ENCODE data around the gene MATN3. TPM values are rescaled to one million over a fixed set of nuclear protein-coding genes. Genes with fewer than 3 reads are reported as not detected.
A peak's percentile ranks its signal among the peaks of the same experiment; 100 is the strongest.

Gene MATN3
- total and polyA plus RNA-seq, 9 of the 15 experiments (the other 6 are each of a cell fraction or from before 2014, with no cell fraction given), result not detected

DNA sequence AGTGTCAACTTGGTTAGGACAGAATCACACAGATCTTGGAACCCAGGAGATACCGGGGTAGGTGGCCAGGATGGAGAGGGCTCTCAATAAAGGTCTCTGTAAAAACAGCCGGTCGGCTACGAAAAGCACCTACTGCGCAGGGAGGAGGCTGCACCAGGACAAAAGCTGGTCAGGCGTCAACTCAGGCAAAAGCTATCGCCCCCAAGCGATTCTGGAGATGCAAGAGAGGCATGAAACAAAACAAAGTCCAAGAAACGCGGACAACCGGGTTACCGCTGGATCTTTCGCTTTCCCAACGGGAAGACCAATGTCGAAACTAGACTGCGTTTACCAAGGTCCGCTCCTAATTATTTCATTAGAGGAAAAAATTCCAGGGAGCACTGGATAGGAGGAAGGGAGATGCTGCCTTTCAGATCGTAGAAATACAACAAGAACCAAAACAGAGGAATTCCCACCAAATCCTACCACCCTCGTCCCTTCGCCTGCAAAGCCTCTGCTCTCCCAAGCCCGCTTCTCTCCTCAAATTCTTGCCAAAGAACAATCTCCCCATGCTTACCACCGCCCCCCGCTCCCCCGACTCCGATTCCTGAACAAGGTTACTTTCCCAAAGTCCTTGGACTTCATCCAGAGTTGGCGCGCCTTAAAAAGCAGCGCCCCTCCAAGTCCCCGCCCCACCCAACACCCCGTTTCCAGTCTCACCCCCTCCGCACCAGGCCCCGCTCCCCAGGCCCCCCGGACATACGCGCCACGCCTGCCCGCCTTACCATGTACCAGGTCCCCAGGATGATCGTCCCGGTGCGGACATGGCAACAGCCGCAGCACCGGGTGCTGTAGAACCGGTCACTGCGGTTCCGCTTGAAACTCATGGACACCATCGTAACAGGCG, 38.4 kb upstream of the MATN3 start (continued):
- TF ChIP-seq, protein P1, sequence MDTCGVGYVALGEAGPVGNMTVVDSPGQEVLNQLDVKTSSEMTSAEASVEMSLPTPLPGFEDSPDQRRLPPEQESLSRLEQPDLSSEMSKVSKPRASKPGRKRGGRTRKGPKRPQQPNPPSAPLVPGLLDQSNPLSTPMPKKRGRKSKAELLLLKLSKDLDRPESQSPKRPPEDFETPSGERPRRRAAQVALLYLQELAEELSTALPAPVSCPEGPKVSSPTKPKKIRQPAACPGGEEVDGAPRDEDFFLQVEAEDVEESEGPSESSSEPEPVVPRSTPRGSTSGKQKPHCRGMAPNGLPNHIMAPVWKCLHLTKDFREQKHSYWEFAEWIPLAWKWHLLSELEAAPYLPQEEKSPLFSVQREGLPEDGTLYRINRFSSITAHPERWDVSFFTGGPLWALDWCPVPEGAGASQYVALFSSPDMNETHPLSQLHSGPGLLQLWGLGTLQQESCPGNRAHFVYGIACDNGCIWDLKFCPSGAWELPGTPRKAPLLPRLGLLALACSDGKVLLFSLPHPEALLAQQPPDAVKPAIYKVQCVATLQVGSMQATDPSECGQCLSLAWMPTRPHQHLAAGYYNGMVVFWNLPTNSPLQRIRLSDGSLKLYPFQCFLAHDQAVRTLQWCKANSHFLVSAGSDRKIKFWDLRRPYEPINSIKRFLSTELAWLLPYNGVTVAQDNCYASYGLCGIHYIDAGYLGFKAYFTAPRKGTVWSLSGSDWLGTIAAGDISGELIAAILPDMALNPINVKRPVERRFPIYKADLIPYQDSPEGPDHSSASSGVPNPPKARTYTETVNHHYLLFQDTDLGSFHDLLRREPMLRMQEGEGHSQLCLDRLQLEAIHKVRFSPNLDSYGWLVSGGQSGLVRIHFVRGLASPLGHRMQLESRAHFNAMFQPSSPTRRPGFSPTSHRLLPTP (IDR thresholded peaks at IDR 0.05; ENCODE audit: borderline replicate concordance, extremely low read depth, insufficient read length), result no peak
- 0 out of 2 replicates have a peak, but pooled peaks have one; percentile 33 for TF ChIP-seq ZNF263 (CRISPR knock-in tag; IDR thresholded peaks at IDR 0.05; ENCODE audit: borderline replicate concordance)
- no peak for TF ChIP-seq ILF3 (IDR thresholded peaks at IDR 0.05; ENCODE audit: borderline replicate concordance)
- 0 out of 2 replicates have a peak, but pooled peaks have one; percentile 24 for TF ChIP-seq L3MBTL2 (IDR thresholded peaks at IDR 0.05)
- TF ChIP-seq, protein P2, sequence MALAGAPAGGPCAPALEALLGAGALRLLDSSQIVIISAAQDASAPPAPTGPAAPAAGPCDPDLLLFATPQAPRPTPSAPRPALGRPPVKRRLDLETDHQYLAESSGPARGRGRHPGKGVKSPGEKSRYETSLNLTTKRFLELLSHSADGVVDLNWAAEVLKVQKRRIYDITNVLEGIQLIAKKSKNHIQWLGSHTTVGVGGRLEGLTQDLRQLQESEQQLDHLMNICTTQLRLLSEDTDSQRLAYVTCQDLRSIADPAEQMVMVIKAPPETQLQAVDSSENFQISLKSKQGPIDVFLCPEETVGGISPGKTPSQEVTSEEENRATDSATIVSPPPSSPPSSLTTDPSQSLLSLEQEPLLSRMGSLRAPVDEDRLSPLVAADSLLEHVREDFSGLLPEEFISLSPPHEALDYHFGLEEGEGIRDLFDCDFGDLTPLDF (CRISPR knock-in tag; IDR thresholded peaks at IDR 0.05), result no peak
- 0 out of 4 replicates have a peak, but pooled peaks of 1 of the 2 experiments have one; percentile 28 for TF ChIP-seq TEAD1 (CRISPR knock-in tag; IDR thresholded peaks at IDR 0.05)
- TF ChIP-seq ZBTB1 (CRISPR knock-in tag; IDR thresholded peaks at IDR 0.05; ENCODE audit: borderline replicate concordance, low read depth), result 0 out of 2 replicates have a peak, but pooled peaks have one; percentile 23
- TF ChIP-seq CHD1 (IDR thresholded peaks at IDR 0.05; ENCODE audit: low read length), result peak; percentile 38
- TF ChIP-seq ZKSCAN1 (IDR thresholded peaks at IDR 0.05; ENCODE audit: low read depth, low read length), result peak; percentile 96
- TF ChIP-seq, protein P3, sequence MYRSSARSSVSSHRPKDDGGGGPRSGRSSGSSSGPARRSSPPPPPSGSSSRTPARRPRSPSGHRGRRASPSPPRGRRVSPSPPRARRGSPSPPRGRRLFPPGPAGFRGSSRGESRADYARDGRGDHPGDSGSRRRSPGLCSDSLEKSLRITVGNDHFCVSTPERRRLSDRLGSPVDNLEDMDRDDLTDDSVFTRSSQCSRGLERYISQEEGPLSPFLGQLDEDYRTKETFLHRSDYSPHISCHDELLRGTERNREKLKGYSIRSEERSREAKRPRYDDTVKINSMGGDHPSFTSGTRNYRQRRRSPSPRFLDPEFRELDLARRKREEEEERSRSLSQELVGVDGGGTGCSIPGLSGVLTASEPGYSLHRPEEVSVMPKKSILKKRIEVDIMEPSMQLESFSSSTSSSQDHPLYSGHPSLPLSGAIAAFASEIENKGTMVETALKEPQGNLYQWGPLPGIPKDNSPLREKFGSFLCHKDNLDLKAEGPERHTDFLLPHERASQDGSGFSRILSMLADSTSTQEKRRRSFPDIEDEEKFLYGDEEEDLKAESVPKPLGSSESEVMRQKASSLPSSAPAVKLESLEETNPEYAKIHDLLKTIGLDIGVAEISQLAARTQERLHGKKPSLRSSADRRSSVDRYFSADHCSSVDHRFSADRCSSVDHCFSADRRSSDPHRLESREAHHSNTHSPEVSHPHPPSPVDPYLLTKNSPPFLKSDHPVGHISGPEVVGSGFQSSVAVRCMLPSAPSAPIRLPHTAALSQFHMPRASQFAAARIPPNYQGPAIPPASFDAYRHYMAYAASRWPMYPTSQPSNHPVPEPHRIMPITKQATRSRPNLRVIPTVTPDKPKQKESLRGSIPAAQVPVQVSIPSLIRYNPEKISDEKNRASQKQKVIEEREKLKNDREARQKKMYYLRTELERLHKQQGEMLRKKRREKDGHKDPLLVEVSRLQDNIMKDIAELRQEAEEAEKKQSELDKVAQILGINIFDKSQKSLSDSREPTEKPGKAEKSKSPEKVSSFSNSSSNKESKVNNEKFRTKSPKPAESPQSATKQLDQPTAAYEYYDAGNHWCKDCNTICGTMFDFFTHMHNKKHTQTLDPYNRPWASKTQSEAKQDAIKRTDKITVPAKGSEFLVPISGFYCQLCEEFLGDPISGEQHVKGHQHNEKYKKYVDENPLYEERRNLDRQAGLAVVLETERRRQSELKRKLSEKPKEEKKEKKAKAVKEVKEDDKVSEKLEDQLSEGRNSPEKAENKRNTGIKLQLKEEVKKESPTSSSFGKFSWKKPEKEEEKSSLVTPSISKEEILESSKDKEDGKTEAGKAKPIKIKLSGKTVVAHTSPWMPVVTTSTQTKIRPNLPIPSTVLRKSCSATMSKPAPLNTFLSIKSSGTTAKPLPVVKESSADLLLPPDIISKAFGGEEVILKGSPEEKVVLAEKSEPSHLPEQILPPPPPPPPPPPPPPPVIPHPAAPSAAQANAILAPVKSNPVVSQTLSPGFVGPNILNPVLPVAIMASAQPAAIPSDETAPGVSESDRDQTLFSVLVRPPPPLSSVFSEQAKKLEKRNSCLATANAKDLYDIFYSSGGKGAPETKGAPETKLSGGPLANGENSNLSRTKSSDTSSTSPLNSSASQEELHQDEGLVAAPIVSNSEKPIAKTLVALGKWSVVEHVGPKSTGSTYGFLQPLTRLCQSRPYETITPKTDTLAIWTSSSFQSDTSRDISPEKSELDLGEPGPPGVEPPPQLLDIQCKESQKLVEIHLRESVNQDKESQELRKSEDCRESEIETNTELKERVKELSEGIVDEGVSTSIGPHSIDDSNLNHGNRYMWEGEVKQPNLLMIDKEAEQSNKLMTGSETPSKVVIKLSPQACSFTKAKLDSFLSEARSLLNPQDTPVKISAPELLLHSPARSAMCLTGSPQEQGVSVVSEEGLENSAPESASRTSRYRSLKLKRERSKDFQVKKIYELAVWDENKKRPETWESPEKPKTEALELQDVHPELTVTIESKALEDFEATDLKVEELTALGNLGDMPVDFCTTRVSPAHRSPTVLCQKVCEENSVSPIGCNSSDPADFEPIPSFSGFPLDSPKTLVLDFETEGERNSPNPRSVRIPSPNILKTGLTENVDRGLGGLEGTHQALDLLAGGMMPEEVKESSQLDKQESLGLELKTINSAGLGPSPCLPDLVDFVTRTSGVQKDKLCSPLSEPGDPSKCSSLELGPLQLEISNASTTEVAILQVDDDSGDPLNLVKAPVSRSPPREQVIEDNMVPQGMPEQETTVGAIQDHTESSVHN (IDR thresholded peaks at IDR 0.05; ENCODE audit: borderline replicate concordance in 1 of 2, low read depth in 1 of 2), result 0 out of 4 replicates have a peak, but pooled peaks of 1 of the 2 experiments have one; percentile 7

All from K562 (cell line).